Endothelial cell of hepatic sinusoid (primary cell): ENCODE data around the gene UBE2G2.

Experiments
- in situ Hi-C: cut with HindIII; loops from 2 replicates; pipeline ENCODE4 v1.10.0; 2017; ENCODE audit warnings: low sequenced_read_pairs

Gene UBE2G2

DNA sequence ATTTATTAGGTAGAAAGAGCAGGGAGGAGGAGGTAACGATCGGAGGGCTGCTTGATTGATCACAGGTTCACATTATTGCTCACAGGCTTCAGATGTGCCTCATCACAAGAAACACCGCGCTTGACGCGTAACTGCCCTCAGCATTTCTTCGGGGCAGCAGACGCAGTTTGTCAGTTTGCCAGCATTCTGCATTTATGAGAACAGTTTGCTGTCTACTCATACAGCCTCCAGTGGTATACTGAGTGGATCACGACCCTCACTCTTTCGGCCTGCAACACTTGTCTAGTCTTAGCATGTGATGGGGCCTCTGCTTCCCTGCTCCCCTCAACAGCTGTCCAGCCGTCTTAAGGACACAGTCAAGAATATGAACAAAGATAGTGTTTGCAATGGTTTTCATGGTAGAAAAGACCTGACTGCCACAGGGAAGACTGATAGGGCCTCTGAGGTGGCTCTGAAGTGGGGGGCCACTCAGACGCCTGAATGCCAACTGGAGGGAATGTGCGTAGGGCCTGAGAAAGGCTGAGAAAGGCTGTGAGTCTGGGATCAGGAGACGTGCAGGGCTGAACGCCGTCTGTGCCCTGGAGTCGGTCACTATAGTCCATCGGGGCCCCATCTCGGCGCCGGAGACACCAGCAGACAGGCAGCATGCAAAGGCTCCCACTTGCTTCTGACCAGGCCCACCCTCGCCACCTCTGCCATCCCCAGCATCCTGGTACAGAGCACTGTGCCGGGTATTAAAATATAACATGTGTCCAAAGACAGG, 45.0 kb downstream of the UBE2G2 start:
- in situ Hi-C loops = no loop called here

DNA sequence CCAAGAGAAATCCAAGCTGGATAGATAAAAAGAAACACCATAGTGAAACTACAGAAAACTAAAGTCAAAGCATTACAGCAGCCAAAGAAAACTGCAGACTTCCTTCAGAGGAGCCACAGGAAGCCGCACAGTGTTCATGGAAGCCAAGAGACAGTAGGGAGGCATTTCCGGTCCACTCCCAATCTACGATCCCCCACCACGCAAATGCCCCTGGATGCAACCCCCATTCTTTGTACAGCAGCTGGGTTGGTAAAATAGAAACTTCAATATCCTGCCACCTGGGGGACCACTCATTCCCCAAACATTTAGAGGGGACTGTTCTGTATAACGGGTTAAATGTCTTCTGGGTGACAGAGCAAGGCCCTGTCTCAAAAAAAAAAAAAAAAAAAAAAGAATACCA, 46.4 kb downstream of the UBE2G2 start:
- in situ Hi-C loops = no loop called here

DNA sequence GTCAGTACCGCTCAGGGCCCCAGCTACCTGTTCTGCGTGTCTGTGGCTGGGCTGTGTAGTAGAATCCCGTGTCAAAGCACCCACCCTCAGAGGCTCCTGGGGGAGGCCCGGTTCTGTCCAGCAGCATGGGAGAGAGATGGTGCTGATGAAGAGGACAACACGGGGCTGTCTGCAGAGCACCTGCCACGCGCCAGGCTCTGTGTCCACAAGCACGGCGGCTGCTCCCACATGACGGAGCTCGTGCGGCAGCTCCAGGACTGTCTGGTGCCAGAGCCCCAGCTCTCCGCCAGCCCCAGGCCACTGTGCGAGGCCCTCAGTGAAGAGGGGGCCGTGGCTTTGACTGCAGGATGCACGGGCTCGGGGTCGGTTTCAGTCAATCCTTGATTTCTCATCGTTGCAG, 48.3 kb downstream of the UBE2G2 start:
- in situ Hi-C loops = no loop called here

DNA sequence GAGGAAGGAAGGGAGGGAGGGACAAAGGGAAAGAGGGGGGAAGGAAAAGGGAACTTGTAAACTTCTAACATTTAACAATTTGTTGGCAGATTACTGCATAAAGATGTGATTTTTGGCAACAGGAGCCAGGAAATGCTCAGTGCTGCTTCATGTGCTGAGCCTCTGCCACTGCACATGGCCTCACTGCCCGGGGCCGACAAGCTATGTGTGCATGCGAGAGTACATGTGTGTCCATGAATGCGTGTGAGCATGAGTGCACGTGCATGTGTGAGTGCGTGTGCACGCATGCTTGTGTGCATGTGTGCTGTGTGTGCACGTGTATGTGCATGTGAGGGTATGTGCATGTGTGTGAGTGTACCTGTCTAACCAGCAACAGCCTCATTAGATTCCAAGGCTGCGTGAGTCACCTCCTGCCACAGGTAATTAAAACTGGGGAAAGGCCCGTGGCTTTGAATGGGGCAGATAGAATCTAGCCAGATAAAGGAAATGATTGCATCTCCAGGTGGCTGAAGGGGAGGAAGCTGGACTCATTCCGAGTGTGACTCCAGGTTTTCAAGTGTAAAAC, 48.9 kb downstream of the UBE2G2 start:
- in situ Hi-C loops = no loop called here

DNA sequence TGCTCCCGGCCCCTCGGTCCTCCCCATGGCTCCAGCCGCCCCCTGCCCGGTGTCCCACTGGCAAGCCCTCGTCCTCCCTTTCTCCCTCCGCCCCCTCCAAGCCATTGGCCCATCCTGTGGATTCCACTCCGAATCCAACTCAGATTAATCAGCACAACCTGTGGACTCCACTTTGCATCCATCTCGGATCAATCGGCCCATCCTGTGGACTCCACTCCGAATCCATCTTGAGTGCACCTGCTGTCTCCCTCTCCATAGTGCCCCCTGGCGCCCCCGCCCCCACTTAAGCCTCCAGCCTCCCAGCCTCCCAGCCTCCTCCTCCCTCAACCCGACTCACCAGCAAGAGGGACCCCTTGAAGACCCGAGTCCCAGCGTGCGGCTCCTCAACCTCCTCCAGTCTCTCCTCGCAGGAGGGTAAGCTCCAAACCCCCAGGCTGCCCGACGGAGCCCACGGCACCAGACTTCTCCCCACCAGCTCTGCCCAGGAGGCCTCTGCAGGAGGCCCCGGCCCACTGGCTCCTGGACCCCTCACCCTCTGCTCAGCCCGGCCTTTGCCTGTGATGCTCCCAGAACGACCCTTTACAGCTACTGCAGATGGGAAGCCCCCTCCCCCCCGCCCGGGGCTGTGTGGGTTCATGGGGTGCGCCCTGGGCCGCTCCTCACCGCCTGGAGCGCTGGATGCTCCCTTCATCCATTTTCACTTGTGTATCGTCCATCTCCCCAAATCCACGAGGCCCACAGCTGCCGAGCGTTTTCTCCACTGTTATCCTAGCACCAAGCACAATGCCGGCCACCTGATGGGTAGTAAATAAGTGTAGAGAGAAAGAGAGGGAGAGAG, 49.6 kb downstream of the UBE2G2 start:
- in situ Hi-C loops = no loop called here

DNA sequence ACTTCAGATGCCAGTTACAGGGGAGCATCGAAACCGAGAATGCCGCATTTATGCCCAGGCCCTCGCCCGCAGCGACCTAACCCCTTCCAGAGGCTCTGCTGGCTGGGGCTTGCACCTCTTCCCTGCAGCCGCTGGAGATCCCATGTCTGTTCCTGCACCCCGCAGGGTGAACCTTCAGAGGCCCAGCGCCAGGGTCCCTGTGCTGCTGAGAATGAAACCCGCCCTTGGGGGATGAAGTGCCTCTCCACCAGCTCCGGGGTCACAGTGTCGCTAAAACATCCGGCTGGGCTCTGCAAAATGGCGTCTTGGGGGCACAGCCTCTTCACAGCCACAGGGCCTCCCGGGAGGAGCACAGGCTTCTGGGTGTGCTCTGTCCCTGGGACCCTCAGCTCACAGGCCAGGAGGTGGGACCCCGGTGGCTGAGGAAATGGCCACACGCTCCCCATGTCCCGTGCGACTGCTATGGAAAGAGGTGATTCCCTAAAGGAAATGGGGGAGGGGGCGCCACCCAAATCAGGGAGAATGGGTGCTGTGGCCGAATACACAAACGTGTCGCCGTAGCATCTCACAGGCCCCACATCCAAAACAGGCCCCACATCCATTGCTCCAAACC, 50.3 kb downstream of the UBE2G2 start:
- in situ Hi-C loops = no loop called here

DNA sequence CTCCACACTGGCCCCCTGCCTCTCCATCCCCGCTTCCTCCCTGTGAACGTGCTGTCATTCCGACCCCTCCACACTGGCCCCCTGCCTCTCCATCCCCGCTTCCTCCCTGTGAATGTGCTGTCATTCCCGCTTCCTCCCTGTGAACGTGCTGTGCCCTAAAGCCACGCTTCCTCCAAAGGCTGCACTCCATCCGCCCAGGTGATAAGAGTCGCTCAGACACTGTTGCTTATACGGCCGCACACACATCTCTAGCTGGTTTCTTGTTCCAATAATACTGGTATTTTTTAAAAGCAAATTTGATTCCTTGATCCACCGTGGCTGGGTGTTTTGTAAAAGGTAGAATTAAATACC, 51.0 kb downstream of the UBE2G2 start:
- in situ Hi-C loops = no loop called here

DNA sequence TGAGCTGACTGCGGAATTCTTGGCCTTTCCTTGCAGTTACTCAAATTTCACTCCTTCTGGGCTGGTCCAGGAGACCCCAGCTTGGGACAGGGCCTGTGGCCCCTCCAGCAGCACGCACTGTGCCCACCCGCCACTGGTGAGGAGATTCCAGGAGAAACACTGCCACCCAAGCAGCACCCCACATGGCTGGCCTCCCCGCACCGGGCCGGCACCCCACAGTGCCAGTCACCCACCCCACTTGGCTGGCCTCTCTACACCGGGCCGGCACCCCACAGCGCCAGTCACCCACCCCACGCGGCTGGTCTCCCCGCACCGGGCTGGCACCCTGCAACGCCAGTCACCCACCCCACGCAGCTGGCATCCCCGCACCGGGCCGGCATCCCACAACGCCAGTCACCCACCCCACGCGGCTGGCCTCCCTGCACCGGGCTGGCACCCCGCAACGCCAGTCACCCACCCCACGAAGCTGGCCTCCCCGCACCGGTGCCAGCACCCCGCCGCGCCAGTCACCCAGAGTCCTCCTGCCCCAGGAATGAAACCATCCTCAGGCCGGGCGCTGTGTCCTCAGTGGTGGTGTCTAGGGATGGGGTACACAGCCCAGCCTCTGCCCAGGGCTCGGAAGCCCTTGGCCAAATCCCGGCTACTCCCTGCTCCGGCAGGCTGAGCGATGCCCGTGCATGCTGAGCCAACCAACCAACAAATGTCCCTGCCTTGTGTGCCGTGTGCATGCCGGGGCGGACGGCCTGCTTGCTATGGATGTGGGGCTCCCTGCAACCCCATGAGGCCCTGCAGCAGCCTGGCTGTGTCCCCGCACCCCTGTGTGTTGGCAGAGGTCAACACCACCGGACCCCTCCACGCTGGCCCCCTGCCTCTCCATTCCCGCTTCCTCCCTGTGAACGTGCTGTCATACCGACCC, 51.6 kb downstream of the UBE2G2 start:
- in situ Hi-C loops = no loop called here

DNA sequence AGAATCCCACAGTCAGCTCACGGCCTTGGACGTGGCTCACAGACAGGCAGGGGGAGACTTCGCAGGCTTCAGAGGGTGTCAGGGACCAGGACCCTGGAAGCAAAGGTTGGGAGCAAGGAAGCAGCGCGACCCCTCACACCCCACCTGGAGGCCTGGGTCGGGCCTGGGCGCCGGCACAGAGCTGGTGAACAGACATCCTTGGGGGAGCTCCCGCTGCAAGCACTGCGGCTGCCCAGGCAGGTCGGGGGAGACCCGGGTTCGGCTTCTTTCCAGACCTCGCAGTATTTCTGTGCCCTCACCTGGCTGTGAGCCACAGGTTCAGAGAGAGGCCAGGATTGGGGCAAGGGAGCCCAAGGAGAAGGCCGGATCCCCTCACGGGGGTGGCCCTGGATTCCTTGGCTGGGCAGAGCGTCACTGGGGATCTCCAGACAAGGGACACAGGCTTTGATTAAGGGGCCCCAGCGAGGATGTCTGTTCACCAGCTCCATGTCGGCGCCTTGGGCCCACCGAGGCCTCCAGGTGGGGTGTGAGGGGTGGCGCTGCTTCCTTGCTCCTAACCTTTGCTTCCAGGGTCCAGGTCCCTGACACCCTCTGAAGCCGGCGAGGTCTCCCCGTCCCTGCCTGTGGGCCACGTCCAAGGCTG, 52.4 kb downstream of the UBE2G2 start:
- in situ Hi-C loops = no loop called here

DNA sequence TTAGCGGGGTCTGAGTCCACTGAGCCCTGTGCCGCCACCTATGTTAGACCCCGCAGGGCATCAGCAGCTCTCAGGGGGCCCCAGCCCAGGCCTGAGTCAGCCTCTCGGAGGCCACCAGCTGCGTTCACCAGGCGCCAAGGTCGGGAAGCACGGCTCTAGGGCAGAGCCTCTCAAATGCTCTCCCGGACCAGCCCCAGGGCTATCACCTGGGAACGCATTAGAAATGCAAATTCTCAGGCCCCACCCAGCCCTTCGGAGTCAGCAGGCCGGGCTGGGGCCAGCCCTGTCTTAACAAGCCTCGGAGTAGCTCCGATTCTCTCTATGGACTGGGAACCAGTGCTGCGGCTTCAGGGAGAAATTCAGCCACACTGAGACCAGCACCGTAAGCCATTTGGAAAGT, 53.0 kb downstream of the UBE2G2 start:
- in situ Hi-C loops = no loop called here

DNA sequence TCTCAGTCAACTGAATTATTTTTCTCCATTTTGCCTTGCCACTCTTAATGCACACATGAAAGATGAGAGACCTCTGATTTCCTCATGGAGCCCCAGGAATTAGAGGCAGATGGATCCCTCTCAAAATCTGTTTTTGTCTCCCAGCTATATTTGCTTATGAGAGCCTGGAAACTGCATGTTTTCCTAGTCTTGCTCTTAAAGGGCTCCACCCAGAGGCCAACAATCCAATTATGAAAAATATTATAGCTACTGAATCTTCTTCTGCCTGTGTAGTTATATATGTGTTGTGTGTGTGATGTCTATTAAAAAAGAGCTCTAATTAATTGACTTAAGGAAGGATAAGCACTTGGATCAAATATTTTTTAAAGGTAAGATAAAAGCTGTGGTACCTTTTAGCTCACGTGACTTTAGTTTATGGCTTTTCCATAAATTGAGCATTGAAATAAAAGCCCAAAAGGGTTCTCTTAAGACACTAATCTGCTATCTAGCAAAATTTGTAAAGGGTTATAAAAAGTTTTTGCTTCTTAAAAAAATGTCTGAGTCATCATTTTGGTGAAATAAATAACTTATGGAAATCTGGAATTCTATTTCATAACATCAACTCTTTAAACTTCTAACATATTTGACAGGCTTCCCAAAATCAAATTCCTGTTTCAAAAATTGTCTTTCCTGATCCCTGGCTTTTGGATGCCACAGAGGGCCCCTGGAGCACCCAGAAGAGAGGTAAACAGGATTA, 59.0 kb downstream of the UBE2G2 start:
- in situ Hi-C loops = no loop called here

DNA sequence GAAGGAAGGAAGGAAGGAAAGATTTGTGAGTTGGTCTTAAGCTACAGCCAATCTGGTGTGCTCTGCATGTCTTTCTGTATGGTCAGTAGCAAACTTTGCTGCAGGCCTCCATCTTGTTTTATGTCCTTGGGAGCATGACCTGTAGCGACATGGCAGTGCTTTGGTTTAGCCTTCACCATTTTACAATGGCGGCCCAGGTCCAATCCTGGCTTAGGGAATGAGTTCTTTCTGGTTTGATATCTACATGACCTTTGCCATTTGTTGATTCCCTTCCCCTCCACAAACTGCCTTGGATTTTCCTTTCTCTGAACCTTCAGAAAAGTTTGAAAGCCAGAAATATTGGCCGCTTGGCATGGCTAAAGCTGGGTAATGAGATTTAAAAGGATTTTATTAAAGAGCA, 59.7 kb downstream of the UBE2G2 start:
- in situ Hi-C loops = no loop called here

DNA sequence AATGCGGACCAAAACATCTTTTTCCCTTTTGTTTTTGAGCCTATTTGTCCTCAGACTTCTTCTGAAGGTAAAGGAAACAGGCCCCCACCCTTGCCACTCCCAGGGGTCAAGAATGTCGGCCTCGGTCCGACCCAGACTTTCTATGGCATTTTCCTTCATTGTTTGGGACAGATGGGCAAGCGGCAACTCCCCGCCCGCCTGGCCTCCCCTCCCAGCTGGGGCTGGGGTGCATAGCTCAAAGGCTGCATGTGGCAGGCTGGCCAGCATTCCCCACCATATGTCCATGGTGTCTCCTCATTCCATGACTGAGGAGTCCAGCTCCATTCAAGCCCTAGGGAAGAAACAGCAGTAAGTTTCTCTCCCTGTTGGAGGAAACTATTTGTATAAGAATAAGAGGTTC, 60.9 kb downstream of the UBE2G2 start:
- in situ Hi-C loops = no loop called here

DNA sequence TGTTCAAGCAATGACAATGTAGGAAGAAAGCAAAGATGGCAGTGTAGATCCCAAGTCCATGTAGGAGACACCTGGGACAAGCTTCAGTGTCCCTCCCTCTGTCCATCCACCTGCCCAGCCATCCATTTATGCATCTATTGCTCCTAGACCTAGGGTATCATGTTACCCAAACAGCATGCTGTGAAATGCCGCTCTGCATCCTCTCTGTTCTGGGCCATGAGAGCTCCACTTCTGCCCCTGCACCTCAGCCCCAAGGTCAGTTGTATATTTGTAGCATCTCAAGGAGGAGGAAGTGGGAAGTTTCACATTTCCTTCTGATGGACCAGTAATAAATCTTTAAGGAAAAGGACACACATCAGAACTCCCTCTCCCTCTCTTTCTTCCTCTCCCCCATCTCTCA, 62.3 kb downstream of the UBE2G2 start:
- in situ Hi-C loops = loop anchor here (5.0 kb wide), 1 partner anchor 77 kb away; no protein-coding TSS in a partner anchor

DNA sequence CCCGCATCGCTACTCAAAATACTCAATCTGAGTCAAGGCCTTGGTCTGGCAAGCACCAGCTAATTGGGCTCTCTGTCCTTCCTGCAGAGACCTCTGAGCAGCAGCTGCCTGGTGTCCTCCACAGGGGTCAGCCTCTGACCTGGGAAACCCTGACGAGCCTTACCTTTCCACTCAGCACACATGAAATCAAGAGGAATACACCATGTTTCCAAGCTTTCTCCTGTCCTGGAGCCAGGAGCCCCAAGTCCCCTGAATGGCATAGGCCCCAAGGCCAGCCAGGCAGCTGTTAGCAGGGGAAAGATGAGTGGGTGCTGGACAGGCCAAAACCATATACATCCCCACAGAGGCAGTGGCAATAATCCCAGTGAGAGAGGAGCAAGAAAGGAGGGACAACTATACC, 63.0 kb downstream of the UBE2G2 start:
- in situ Hi-C loops = loop anchor here (5.0 kb wide), 1 partner anchor 76 kb away; no protein-coding TSS in a partner anchor

DNA sequence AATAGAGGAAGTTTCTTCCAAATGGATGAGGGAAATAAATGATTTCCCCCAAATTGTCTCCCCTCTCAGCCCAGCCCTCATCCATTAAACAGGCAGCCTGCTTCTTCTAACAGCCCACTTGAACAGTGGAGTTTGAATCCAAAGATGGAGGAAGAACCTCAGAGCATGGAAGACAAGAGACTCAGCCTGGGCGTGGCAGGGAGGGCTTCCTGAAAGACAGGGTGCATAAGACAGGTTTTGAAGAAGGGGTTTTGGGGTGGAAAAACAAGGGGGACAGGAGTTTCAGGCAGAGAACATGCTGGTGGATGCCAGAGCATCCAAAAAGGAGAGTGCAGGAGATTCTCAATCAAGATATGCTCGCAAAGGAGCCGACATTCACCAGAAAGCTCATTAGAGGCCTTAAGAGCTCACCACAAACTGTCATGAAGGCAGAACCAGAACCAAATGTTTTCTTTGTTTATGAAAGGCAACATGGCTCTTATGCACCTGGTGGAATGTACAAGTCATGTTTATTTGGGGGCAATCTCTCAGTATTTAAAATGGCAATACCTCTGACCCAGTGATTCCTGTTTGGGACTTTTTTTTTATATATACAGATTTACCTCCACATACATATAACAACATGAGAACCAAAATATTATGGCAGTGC, 63.8 kb downstream of the UBE2G2 start:
- in situ Hi-C loops = loop anchor here (5.0 kb wide), 1 partner anchor 76 kb away; no protein-coding TSS in a partner anchor

DNA sequence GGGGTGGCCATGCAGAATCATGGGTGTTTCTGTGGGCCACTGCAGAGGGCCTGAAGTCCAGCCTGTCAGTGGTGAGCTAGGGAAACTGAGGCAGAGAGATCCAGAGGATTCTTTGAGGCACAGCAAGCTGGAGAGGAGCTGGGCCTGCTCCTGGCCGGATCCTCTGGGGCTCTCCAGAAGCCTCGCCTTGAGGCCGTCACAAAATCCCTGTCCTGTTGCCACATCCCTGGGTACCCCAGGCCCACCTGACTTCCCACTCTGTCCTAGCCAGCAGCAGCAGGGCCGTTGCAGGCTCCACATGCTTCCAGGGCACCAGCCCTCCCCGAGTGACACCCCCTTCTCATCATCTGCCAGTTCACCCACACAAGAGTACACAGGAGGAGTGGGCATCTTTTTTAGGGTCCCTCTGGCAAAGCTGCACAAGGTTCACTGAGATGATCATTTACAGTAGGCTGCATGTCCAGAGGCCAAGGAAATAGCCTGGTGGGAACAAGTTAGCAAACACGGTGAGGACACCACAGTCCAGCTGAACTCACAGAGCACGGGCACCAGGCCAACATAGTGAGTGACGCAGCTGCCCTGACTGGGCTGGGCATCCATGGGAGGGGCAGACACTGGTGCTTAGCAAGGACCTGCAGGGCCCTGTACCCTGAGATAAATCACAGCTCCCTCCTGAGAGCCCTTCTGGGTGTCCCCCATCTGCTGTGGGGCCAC, 65.2 kb downstream of the UBE2G2 start:
- in situ Hi-C loops = loop anchor here (5.0 kb wide), 1 partner anchor 74 kb away; no protein-coding TSS in a partner anchor

DNA sequence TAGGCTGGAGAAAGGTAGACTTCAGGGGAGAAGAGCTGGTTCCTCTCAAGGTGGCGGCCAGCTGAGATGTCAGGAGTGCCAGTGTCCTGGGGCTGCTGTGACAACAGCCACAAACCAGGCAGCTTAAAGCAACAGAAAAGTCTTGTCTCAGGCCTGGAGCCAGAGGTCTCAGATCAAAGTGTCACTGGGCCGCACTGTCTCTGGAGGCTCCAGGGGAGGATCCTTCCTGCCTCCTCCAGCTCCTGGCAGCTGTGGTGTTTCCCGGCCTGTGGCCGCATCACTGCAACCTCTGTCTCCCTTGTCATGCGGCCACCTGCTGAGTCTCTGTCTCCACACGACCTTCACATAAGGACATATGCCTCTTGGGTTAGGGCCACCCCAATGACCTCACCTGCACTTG, 65.8 kb downstream of the UBE2G2 start:
- in situ Hi-C loops = loop anchor here (5.0 kb wide), 1 partner anchor 74 kb away; no protein-coding TSS in a partner anchor
